ENCODE data around the gene PCBP3.

The PCBP3 gene

DNA sequence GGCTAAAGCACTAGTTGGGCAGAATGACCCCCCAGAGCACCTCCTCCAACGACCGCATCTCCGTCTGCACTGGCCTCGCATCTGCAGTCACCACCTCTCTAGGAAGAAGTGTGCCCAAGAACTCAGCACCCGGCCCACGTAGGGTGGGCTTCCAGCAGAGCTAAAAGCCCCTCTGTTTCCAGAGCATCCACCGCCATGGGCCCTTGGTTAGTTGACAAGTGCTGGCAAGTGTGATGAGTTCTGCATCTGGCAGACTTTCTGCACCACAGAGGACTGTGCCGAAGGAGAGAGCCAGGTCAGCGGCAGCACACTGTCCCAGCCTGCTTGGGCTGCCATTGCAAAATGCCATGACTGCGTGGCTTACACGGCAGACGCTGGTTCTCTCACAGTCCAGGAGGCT lies 261.7 kb downstream of the PCBP3 start:
- DNase-seq (ENCODE audit: extremely low read depth, low read depth) = no peak
- no peak overlapping the region for H3K4me3 ChIP-seq (replicated peaks; ENCODE audit: low read depth, low read length)
- TF ChIP-seq, protein P1, sequence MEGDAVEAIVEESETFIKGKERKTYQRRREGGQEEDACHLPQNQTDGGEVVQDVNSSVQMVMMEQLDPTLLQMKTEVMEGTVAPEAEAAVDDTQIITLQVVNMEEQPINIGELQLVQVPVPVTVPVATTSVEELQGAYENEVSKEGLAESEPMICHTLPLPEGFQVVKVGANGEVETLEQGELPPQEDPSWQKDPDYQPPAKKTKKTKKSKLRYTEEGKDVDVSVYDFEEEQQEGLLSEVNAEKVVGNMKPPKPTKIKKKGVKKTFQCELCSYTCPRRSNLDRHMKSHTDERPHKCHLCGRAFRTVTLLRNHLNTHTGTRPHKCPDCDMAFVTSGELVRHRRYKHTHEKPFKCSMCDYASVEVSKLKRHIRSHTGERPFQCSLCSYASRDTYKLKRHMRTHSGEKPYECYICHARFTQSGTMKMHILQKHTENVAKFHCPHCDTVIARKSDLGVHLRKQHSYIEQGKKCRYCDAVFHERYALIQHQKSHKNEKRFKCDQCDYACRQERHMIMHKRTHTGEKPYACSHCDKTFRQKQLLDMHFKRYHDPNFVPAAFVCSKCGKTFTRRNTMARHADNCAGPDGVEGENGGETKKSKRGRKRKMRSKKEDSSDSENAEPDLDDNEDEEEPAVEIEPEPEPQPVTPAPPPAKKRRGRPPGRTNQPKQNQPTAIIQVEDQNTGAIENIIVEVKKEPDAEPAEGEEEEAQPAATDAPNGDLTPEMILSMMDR (IDR thresholded peaks at IDR 0.05; ENCODE audit: low read depth, low read length, missing control alignments) = no peak

DNA sequence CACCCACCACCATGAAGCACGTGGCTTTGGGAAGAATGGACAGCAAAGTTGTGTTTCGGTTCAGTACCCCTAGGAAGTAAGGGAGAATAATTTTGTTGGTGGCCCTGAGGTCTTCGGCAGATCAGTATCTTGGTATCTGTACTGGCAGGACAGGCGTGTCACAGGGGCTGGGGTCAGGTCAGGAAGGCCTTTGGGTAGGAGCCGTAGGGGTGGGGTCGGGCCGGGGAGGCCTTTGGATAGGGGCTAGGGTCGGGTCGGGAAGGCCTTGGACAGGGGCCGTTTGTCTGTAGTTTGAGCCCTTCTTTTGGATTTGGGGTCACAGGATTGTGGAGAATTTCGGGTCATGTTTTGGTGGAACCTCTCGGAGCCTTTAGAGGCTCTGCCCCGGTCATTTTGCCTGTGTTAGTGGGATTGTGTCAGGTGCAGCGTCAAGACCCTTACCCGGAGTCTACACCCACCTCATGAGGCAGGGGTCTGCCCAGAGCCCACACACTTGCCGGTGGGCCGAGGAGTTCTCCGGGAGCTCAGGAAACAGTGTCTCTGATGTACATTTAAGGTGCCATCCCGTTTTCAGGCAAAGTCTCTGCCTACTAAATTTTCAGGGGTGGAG lies 262.8 kb downstream of the PCBP3 start:
- H3K4me3 ChIP-seq (replicated peaks; ENCODE audit: low read depth, low read length) = no peak overlapping the region
- DNase-seq (ENCODE audit: extremely low read depth, low read depth) = no peak
- TF ChIP-seq, protein P1 (IDR thresholded peaks at IDR 0.05; ENCODE audit: low read depth, low read length, missing control alignments) = no peak

DNA sequence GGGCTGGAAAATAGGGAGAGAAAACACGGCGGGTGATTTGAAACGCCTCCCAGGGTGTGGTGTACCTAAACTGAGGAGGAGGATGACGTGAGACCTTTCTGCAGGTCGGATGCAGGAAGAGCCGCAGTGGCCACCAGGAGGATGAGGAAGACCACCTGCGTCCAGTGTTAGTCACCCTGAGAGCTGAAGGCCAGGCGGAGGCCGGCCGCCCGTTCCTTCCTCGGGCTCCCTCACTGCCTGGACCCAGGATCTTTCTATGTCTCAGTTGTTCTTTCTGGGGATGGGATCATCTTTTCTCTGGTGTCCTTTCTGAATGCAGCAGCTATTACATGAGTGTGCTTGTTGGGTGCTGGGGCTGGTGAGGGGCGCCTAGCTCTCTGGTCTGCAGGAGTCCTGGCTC lies 263.3 kb downstream of the PCBP3 start:
- H3K4me3 ChIP-seq (replicated peaks; ENCODE audit: low read depth, low read length) = no peak overlapping the region
- TF ChIP-seq, protein P1 (IDR thresholded peaks at IDR 0.05; ENCODE audit: low read depth, low read length, missing control alignments) = no peak
- no peak for DNase-seq (ENCODE audit: extremely low read depth, low read depth)

DNA sequence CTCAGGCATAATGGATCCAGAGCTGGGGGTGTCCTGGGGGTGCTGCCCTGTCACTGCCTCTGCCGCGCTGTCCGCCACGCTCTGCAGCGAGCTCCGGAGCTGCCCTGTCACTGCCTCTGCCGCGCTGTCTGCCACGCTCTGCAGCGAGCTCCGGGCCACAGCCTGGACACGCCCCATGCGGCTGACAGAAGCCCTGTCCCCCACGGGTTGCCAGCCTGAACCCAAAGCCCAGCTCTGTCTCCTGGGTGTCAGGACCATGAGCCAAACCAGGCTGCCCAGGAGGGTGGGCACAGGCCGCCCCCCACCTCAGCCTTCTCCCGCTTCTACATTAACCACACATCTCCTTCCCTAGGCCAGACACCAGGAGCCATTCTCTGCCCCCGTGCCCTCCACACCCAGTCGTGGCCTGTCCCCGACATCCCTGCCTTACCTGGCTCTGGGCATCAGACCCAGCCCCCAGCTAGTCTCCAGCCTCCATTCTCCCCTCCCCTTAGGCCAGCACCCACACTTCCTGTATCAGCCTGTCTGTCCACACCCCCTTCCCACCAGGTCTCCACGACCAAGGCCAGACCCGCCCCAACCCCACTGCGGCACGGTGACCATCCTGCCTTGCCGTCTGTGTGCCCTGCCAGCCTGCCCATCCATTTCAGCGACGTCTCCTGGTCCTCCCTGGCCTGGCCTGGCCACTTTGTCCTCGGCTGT lies 265.2 kb downstream of the PCBP3 start:
- DNase-seq (ENCODE audit: extremely low read depth, low read depth) = no peak
- TF ChIP-seq, protein P1 (IDR thresholded peaks at IDR 0.05; ENCODE audit: low read depth, low read length, missing control alignments) = no peak
- no peak overlapping the region for H3K4me3 ChIP-seq (replicated peaks; ENCODE audit: low read depth, low read length)

DNA sequence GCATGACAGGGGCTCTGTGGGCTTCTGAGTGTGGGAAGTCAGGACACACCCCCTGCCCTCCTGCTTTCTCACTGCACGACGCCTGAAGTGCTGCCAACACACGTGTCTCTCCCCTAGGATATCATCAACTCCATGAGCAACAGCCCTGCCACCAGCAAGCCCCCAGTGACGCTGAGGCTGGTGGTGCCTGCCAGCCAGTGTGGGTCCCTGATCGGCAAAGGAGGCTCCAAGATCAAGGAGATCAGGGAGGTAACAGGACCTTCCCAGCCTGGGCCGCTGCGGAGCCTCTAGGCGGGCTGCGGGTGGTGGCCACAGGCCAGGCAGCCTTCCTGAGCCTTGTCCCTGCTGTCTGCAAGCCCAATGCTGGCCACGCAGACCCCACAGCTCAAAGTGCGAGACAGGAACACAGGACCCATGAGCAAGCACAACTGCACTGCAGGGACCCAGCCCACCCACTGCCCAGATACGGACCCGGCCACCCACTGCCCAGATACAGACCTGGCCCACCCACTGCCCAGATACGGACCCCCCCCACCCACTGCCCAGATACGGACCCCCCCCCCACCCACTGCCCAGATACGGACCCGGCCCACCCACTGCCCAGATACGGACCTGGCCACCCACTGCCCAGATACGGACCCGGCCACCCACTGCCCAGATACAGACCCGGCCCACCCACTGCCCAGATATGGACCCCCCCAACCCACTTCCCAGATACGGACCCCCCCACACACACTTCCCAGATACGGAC lies 265.9 kb downstream of the PCBP3 start:
- no peak overlapping the region for H3K4me3 ChIP-seq (replicated peaks; ENCODE audit: low read depth, low read length)
- DNase-seq (ENCODE audit: extremely low read depth, low read depth) = no peak
- TF ChIP-seq, protein P1 (IDR thresholded peaks at IDR 0.05; ENCODE audit: low read depth, low read length, missing control alignments) = no peak

DNA sequence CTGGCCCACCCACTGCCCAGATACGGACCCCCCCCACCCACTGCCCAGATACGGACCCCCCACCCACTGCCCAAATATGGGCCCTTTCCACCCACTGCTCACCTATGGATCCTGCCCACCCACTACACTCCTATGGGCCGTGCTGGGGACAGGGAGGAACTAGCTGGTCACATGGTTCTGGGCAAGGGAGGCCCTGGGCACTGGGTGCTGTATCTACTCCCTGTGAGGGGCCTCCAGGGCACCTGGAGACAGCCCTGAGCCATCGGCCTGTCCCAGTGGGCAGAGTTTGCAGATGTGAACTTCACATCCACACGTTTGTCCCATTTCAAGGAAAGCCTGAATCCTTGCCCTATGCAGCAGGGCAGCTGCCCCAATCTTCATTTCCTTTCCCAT lies 266.6 kb downstream of the PCBP3 start:
- no peak for DNase-seq (ENCODE audit: extremely low read depth, low read depth)
- H3K4me3 ChIP-seq (replicated peaks; ENCODE audit: low read depth, low read length) = no peak overlapping the region
- TF ChIP-seq, protein P1 (IDR thresholded peaks at IDR 0.05; ENCODE audit: low read depth, low read length, missing control alignments) = no peak

Data from HFF-Myc (cell line).